HEK293T (cell line): ENCODE measurements around the gene MKX.

ENCODE experiments used
- ELF4 ChIP-seq: fragments of 450-650 bp; IDR thresholded peaks from 2 replicates; pipeline ENCODE4 v1.6.1; 2017; ENCODE audit warnings: antibody characterized with exemption
- FOXM1 ChIP-seq: fragments of 450-650 bp; IDR thresholded peaks from 2 replicates; pipeline ENCODE4 v1.6.1; 2017; ENCODE audit warnings: mild to moderate bottlenecking, borderline replicate concordance
- HDGF ChIP-seq: fragments of 450-650 bp; IDR thresholded peaks from 2 replicates; pipeline ENCODE4 v1.6.1; 2017; ENCODE audit warnings: antibody characterized with exemption, borderline replicate concordance
- LEF1 ChIP-seq: fragments of 450-650 bp; IDR thresholded peaks from 2 replicates; pipeline ENCODE4 v1.6.1; 2017; ENCODE audit warnings: mild to moderate bottlenecking, borderline replicate concordance
- NFRKB ChIP-seq: fragments of 450-650 bp; IDR thresholded peaks from 2 replicates; pipeline ENCODE4 v1.6.1; 2016; ENCODE audit warnings: mild to moderate bottlenecking, moderate library complexity
- SP1 ChIP-seq: fragments of 450-650 bp; IDR thresholded peaks from 2 replicates; pipeline ENCODE4 v1.6.1; 2017
- SUZ12 ChIP-seq: fragments of 450-650 bp; IDR thresholded peaks from 2 replicates; pipeline ENCODE4 v1.6.1; 2016; ENCODE audit warnings: mild to moderate bottlenecking
- TARDBP ChIP-seq: fragments of 450-650 bp; IDR thresholded peaks from 2 replicates; pipeline ENCODE4 v1.6.1; 2016

- TF ChIP-seq SP1 (no peak), NFRKB (no peak), SUZ12 (no peak), FOXM1 (no peak), TARDBP (no peak), ELF4 (no peak), LEF1 (no peak), HDGF (no peak)
Observed at GRCh38 chr10:27638071-27638750, 107.4 kb downstream of the MKX start.
